ENCODE data around the gene PTGER3.

PTGER3 gene

DNA sequence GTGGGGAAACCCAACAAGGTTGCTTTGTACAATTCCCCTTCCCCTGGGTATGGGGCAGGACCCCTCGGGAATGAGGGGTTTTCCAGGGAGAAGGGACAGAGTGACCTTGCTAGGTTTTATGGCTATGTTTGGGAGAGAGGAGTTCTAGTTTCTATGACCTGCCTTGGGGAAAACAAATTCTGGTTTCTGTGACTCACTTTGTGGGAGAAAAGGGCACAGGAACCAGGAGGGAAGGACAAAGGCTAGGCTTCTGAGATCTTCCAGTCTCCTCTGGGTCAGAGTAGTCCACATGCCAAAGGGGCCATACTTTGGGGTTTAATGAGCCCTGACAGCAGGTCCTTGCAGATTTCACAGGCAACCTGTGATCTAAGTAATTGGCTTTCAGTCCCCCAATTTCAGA lies 5.5 kb upstream of the PTGER3 start:
- DNase-seq, result no peak

- DNase-seq, result peak in 3 of 56 donors; percentile 12 to 84 (median 26)
Measured at GRCh38 chr1:71049951-71050598, 2.5 kb upstream of the PTGER3 start.

DNA sequence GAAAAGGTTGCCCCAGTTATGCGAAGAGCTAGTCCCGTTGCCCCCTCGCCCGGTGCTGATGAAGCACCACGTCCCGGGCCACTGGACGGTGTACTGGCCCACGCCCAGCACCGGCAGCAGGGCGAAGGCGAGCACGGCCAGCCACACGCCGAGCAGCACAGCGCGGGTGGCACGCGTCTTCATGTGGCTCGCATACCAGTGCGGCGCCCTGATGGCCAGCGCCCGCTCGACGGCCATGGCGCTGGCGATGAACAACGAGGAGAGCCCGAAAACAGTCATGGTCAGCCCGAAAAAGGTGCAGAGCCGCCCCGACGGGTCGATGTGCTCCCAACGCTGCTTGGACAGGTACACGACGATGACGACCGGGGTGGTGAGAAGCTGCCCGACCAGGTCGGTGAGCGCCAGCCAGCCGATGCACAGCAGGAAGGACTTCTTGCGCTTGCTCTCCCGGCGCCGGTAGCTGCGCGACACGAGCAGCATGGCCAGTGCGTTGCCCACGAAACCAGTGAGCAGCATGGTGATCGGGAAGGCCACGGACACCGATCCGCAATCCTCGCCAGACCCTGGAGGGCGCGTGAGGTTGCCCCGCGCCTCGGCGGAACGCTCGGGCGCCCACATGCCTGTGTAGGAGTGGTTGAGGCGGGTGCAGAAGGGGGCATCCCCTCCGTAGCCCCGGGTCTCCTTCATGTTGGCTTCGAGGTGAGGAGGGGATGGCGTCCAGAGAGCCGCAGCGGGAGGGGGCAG lies 553 bp downstream of the PTGER3 start:
- peak in 1 of 56 donors; percentile 29 for DNase-seq

- DNase-seq, result no peak
Measured at GRCh38 chr1:71045463-71046028, 2.1 kb downstream of the PTGER3 start.

DNA sequence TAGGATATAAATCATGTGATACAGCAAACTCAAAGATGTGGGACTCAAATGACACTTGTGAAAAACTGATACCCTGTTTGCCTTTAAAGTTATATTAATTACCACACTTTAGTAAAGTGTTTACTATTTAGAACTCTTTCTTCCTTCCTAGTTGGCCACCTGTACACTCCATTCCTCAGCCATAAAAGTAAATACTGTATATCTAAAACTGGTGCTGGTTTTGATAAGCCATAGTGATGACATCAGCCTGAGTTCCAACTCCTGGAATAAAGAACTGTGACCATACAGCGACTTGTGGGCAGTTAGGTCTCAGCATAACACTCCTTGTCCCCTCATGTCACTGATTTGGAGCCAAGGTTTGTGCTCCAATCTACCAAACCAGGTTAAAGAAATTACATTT lies 2.8 kb downstream of the PTGER3 start:
- no peak for DNase-seq

- no peak for DNase-seq
Measured at GRCh38 chr1:71043065-71043464, 4.6 kb downstream of the PTGER3 start.

GRCh38 chr1:71041806-71042205 lies 5.8 kb downstream of the PTGER3 start:
- DNase-seq, result no peak

DNA sequence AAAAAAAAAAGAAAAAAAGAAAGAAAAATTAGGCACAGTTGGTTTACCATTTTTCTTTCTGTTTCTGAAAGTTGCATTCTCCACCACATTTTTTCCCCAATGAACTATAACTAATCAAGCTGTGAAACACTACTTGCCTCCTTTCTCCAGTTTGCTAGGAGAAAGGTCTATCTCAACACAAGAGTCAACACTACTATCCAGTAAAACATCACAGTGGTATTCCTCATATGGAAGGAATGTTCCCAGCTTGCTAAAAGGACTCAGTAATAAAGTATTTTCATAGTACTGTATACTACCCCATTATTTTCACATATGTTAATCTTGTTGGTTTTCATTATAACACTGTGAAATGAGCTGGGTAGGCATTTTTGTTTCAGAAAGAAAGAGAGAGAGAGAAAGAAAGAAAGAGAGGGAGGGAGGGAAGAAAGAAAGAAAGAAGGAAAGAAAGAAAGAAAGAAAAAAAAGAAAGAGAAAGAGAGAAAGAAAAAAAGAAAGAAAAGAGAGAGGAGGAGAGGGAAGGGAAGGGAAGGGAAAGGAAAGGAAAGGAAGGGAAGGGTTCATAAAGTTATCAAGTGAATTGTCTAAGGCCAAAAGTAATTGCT lies 7.9 kb downstream of the PTGER3 start:
- no peak for DNase-seq

DNA sequence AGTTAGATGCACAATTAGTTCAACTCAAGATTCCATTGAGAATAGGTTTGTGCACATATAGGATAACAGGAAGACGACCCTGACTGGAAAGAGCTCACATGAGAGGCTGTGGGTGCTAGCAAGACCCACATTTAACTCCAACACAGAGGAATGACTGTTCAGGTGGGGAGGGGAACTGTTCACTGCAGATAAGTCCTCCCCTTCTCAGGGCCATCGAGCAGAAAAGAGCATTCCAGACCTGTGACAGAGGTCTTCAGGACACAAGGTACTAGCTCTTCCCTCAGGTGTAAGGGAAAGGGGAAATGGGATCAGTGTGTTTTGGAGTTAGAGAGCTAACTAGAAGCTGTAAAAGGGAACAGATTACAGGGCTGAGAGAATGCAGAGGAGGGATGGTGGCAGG lies 8.7 kb downstream of the PTGER3 start:
- DNase-seq, result no peak

DNA sequence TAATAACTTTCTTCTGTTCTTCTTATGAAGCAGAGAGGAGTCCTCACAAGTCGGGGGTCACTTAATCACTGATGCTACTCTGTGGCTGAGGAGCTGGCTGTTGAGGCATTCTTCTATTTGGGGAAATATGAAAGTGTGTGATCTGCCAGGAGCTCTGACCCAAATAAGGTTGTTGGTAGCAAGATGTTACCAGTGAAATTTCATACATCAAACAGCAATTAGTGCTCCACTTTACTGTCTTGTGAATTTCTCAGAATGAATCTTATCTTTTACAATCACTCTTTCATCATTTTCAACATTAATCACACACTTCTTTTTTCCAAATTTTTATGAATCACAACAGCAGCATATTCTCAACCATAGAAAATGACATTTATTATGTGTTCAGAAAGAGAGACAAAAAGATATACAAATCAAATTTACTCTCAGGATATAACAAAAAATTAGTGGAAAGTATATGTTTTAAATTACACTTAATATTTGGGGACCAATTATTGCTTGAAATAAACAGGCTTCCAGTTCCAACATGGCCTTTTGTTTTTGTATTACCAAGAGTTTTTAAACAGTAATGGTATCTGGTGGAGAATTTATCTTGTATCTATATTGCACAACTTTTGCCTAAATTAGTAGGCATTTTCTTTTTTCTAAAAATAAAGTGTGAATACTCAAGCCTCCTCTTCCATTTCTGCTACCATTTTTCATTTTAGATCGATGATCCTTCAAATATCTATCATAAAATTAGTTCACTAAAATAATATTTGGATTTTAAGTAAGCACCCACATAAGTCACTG lies 9.6 kb downstream of the PTGER3 start:
- DNase-seq, result no peak

DNA sequence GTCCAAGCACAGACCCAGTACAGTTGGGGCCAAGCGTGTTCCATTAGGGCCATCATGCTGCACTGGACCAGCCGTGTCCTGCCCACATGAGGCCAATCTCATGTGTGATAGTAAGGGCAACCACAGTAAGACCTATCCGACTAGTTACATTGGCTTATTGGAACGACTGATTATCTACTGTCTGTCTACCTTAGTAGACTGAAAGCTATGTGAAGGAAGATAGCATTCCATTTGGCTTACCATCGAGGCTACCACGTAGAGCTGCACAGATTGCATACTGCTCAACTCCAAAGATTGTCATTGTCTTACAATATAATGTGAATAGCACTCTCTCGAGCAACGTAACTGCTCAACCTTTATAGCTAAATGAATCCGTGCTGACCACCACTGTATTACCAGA lies 10.6 kb downstream of the PTGER3 start:
- DNase-seq, result no peak

- DNase-seq, result no peak
Measured at GRCh38 chr1:71033136-71033535, 14.5 kb downstream of the PTGER3 start.

DNA sequence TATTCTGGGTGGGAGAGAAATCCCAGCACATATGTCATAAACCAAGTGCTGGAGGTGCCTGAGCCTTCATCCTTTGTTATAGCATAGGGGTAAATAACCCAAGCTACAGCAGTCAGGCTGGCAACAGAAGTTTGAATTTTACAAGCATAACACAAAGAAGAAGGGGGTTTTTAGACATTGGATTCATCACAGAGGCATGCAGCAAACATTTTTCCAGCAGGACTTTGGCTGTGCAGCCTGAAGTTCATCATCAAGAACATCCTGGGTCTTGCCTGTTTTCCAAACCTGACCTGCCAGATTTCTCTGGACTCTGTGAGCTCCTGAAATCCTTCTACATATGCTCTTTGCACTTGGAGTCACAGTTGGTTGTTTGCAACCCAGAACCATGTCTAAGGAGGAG lies 16.2 kb downstream of the PTGER3 start:
- DNase-seq, result no peak

DNA sequence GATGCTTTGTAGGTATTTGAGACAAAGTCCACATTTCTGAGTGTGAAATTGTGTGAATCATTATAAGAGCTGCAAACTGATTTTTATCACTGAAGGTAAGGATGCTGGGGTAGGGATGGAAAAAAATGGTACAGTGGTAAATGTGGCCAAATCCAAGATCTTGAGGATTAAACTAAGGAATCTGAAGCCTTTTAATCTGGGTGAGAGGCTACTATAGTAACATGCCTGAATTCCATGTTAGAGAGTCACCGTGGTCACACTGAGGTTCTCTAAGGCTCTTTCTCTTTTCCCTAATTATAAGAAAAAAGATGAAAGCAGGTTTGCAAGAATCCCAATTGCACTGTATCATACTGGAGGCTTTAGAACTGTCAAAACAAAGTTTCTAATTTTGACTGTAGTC lies 17.6 kb downstream of the PTGER3 start:
- DNase-seq, result no peak

- DNase-seq, result no peak
Measured at GRCh38 chr1:71028981-71029380, 18.6 kb downstream of the PTGER3 start.

- DNase-seq, result no peak
Measured at GRCh38 chr1:71027991-71028390, 19.6 kb downstream of the PTGER3 start.

DNA sequence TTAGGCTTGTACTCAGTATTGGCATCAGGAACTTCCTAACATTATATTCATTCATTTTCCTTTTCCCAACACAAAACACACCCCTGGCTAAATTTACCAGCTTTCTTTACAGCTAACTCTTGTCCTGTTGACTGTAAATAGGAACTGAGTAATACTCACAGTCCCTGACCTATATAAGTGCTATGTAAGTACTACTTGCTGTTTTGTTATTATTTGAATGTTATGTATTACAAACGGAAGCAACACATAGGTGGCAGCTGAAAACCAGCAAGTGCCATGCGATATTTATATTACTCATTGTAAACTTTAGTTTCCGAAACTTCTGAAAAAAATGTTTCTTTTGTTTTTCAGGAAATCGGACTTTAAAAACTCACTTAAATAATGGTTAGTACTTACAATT lies 21.5 kb downstream of the PTGER3 start:
- DNase-seq, result no peak

- DNase-seq, result no peak
Measured at GRCh38 chr1:71023515-71023914, 24.1 kb downstream of the PTGER3 start.

GRCh38 chr1:71019233-71019969 lies 28.2 kb downstream of the PTGER3 start:
- peak in 9 of 56 donors; percentile 1 to 20 (median 5) for DNase-seq

GRCh38 chr1:71018791-71019190 lies 28.8 kb downstream of the PTGER3 start:
- DNase-seq, result no peak

DNA sequence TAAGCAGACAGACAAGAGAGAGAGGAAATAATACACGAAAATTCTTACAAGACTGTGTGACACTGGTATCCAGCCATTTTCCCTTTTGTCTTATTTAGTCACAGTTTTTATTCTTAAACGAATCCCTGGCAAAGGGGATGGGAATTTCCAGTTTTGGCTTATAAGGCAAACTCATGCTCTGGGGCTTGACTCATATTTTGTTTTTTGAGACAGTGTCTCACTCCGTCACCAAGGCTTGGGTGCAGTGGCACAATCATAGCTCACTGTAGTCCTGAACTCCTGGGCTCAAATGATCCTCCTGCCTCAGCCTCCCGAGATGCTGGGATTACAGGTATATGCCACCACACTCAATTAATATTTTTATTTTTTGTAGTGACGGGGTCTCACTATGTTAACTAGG lies 31.9 kb downstream of the PTGER3 start:
- no peak for DNase-seq

Measured in amygdala (tissue), 56 donors.